ENCODE results near the gene PPP2R1B. TPM values are rescaled to one million over a fixed set of nuclear protein-coding genes. Genes with fewer than 3 reads are reported as not detected.

PPP2R1B gene
- total RNA-seq, 1 donor from 2014 or later, result 44.5 TPM

DNA sequence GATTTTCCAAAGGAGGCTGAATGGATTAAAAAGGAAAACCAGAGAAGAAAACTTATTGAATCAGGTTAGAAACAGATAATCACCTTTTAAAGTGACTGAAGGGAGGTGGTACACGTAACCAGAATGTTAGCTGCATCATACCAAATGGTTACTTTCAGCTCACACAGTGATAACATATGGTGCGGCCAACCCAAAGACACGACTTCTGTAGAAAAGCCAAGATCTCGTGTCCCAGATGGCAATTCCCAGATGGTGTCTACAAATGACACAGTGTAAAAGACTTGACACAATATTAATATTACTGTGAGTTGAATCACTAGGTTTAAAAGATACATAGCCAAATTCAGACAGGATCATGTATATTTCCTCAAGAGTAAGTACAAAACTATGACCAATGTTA is 5.2 kb downstream of the PPP2R1B start:
- TF ChIP-seq, protein P1, sequence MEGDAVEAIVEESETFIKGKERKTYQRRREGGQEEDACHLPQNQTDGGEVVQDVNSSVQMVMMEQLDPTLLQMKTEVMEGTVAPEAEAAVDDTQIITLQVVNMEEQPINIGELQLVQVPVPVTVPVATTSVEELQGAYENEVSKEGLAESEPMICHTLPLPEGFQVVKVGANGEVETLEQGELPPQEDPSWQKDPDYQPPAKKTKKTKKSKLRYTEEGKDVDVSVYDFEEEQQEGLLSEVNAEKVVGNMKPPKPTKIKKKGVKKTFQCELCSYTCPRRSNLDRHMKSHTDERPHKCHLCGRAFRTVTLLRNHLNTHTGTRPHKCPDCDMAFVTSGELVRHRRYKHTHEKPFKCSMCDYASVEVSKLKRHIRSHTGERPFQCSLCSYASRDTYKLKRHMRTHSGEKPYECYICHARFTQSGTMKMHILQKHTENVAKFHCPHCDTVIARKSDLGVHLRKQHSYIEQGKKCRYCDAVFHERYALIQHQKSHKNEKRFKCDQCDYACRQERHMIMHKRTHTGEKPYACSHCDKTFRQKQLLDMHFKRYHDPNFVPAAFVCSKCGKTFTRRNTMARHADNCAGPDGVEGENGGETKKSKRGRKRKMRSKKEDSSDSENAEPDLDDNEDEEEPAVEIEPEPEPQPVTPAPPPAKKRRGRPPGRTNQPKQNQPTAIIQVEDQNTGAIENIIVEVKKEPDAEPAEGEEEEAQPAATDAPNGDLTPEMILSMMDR (IDR thresholded peaks at IDR 0.05; ENCODE audit: insufficient read depth, low read depth, low read length), result no peak
- no peak for TF ChIP-seq EZH2 (IDR thresholded peaks at IDR 0.05; ENCODE audit: insufficient read depth, low read length)
- Mint-ChIP-seq H3K4me1 (ENCODE audit: low read depth, unreplicated experiment) (peaks cover 25% of the 10 kb centered on the region), H3K9me3 (ENCODE audit: unreplicated experiment) (no peaks in the 10 kb centered on the region), H3K27me3 (ENCODE audit: low read depth, unreplicated experiment) (no peaks in the 10 kb centered on the region), H3K36me3 (ENCODE audit: low read depth, unreplicated experiment) (peaks cover 5% of the 10 kb centered on the region), H3K4me3 (ENCODE audit: unreplicated experiment) (no peak overlapping the region), H3K27ac (ENCODE audit: unreplicated experiment) (no peak overlapping the region)
- peaks cover 48% of the 10 kb centered on the region for H3K79me2 ChIP-seq (ENCODE audit: insufficient read depth, low read length)
- peaks cover 4% of the 10 kb centered on the region for H3K4me1 ChIP-seq (ENCODE audit: insufficient read depth, low read length)
- DNase-seq (ENCODE audit: low read depth) (no peak), FAIRE-seq (no peak)
- H3K9ac ChIP-seq (ENCODE audit: low read length), result no peak overlapping the region
- no peaks in the 10 kb centered on the region for H3K27me3 ChIP-seq (ENCODE audit: insufficient read depth, low read length)
- no peak overlapping the region for H3K27ac ChIP-seq (ENCODE audit: low read depth, low read length)
- H4K20me1 ChIP-seq (ENCODE audit: insufficient read depth, low read length), result peaks cover 25% of the 10 kb centered on the region
- H2AFZ ChIP-seq (ENCODE audit: low read depth, low read length), result no peak overlapping the region
- H3K36me3 ChIP-seq (ENCODE audit: insufficient read depth, low read length), result peaks cover 45% of the 10 kb centered on the region
- H3K4me2 ChIP-seq (ENCODE audit: low read length), result no peak overlapping the region
- H3K9me3 ChIP-seq (ENCODE audit: insufficient read depth, low read depth, low read length), result no peaks in the 10 kb centered on the region
- no peak overlapping the region for H3K4me3 ChIP-seq (ENCODE audit: insufficient read depth, low read depth, low read length)

DNA sequence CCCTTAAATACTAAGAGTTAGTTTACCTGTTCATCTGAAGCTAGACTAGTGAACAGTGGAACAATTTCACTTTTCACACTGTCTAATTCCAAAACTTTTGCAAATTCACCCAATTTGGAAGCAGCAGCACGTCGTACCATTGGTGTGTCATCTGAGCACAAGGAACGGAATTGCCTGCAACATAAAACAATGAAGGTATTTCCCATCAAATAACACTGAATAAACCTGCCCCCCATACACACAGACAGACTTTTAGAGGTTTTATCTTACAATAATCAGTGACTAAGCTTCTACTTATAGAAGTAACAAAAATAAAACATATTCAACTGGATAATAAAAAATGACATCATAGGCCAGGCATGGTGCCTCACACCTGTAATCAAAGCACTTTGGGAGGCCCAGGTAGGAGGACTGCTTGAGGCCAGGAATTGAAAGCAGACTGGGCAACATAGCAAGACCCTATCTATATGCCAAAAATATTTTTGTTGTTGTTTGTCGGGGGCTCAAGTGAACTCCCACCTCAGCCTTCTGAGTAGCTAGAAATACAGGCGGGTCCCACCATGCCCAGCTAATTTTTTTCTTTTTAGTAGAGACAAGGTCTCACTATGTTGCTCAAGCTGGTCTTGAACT is 6.3 kb downstream of the PPP2R1B start:
- Histone ChIP-seq H3K36me3 (ENCODE audit: insufficient read depth, low read length) (peaks cover 51% of the 10 kb centered on the region), H3K9me3 (ENCODE audit: insufficient read depth, low read depth, low read length) (no peaks in the 10 kb centered on the region), H4K20me1 (ENCODE audit: insufficient read depth, low read length) (peaks cover 21% of the 10 kb centered on the region), H3K27ac (ENCODE audit: low read depth, low read length) (peak overlapping the region; percentile 0), H3K4me2 (ENCODE audit: low read length) (peak overlapping the region; percentile 6), H3K4me3 (ENCODE audit: insufficient read depth, low read depth, low read length) (no peak overlapping the region), H3K27me3 (ENCODE audit: insufficient read depth, low read length) (no peaks in the 10 kb centered on the region), H2AFZ (ENCODE audit: low read depth, low read length) (no peak overlapping the region), H3K9ac (ENCODE audit: low read length) (no peak overlapping the region), H3K4me1 (ENCODE audit: insufficient read depth, low read length) (peaks cover 3% of the 10 kb centered on the region), H3K79me2 (ENCODE audit: insufficient read depth, low read length) (peaks cover 36% of the 10 kb centered on the region)
- no peak for FAIRE-seq
- no peaks in the 10 kb centered on the region for H3K27me3 Mint-ChIP-seq (ENCODE audit: low read depth, unreplicated experiment)
- no peak for DNase-seq (ENCODE audit: low read depth)
- peak overlapping the region; percentile 10 for H3K4me3 Mint-ChIP-seq (ENCODE audit: unreplicated experiment)
- H3K4me1 Mint-ChIP-seq (ENCODE audit: low read depth, unreplicated experiment), result peaks cover 24% of the 10 kb centered on the region
- TF ChIP-seq, protein P1 (IDR thresholded peaks at IDR 0.05; ENCODE audit: insufficient read depth, low read depth, low read length), result no peak
- TF ChIP-seq EZH2 (IDR thresholded peaks at IDR 0.05; ENCODE audit: insufficient read depth, low read length), result no peak
- H3K36me3 Mint-ChIP-seq (ENCODE audit: low read depth, unreplicated experiment), result peaks cover 9% of the 10 kb centered on the region
- H3K9me3 Mint-ChIP-seq (ENCODE audit: unreplicated experiment), result no peaks in the 10 kb centered on the region
- H3K27ac Mint-ChIP-seq (ENCODE audit: unreplicated experiment), result no peak overlapping the region

DNA sequence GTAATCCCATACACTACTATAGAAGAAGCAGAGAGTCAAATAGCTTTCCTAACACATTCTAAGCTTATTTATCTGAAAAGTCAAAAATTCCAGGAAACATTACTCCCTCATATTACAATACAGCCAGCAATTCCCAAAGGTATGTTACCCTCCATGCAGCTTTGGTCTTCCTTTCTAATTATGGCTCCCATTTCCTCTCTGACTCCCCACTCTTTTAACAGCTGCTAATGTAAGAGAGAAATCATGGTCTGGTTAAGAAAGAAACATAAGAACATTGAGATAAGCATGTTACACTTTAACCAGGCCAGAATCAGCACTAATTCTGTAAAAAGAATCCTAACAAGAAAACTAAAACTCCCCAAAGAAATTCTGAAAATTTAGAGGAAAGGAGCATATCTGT is 6.8 kb downstream of the PPP2R1B start:
- Histone ChIP-seq H3K4me1 (ENCODE audit: insufficient read depth, low read length) (no peaks in the 10 kb centered on the region), H3K4me2 (ENCODE audit: low read length) (peak overlapping the region; percentile 6), H3K36me3 (ENCODE audit: insufficient read depth, low read length) (peaks cover 55% of the 10 kb centered on the region), H3K27ac (ENCODE audit: low read depth, low read length) (peak overlapping the region; percentile 0), H3K79me2 (ENCODE audit: insufficient read depth, low read length) (peaks cover 31% of the 10 kb centered on the region), H3K4me3 (ENCODE audit: insufficient read depth, low read depth, low read length) (no peak overlapping the region), H3K27me3 (ENCODE audit: insufficient read depth, low read length) (no peaks in the 10 kb centered on the region), H2AFZ (ENCODE audit: low read depth, low read length) (no peak overlapping the region), H4K20me1 (ENCODE audit: insufficient read depth, low read length) (peaks cover 15% of the 10 kb centered on the region), H3K9ac (ENCODE audit: low read length) (no peak overlapping the region), H3K9me3 (ENCODE audit: insufficient read depth, low read depth, low read length) (no peaks in the 10 kb centered on the region)
- Mint-ChIP-seq H3K4me3 (ENCODE audit: unreplicated experiment) (peak overlapping the region; percentile 10), H3K27me3 (ENCODE audit: low read depth, unreplicated experiment) (no peaks in the 10 kb centered on the region), H3K9me3 (ENCODE audit: unreplicated experiment) (no peaks in the 10 kb centered on the region), H3K36me3 (ENCODE audit: low read depth, unreplicated experiment) (peaks cover 10% of the 10 kb centered on the region), H3K4me1 (ENCODE audit: low read depth, unreplicated experiment) (peaks cover 19% of the 10 kb centered on the region), H3K27ac (ENCODE audit: unreplicated experiment) (no peak overlapping the region)
- DNase-seq (ENCODE audit: low read depth), result no peak
- FAIRE-seq, result no peak
- TF ChIP-seq, protein P1 (IDR thresholded peaks at IDR 0.05; ENCODE audit: insufficient read depth, low read depth, low read length), result no peak
- no peak for TF ChIP-seq EZH2 (IDR thresholded peaks at IDR 0.05; ENCODE audit: insufficient read depth, low read length)

Data from astrocyte (in vitro differentiated cells and primary cell).